ENCODE results near the gene MGMT.

DNA sequence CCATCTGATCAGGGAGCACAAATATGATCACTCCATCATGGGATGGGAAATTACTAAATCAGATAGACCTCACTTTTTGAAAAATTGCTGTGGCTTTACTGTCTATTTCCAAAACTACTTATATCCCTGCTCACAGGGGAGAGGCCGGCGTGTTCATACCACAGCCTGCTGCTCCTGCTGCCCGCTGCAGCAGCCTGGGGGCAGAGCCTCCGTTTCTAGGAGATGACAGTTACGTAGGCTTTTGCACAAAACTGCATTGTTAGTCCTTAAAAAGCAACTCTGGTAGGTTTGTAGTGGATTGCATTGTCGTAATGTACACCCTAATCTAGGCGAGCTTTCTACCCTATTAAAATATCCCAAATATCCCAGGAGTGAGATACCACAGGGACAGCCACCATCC, 293.4 kb downstream of the MGMT start:
- TF ChIP-seq, protein P1, sequence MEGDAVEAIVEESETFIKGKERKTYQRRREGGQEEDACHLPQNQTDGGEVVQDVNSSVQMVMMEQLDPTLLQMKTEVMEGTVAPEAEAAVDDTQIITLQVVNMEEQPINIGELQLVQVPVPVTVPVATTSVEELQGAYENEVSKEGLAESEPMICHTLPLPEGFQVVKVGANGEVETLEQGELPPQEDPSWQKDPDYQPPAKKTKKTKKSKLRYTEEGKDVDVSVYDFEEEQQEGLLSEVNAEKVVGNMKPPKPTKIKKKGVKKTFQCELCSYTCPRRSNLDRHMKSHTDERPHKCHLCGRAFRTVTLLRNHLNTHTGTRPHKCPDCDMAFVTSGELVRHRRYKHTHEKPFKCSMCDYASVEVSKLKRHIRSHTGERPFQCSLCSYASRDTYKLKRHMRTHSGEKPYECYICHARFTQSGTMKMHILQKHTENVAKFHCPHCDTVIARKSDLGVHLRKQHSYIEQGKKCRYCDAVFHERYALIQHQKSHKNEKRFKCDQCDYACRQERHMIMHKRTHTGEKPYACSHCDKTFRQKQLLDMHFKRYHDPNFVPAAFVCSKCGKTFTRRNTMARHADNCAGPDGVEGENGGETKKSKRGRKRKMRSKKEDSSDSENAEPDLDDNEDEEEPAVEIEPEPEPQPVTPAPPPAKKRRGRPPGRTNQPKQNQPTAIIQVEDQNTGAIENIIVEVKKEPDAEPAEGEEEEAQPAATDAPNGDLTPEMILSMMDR (IDR thresholded peaks at IDR 0.05): no peak
- TF ChIP-seq POLR2A (IDR thresholded peaks at IDR 0.05): no peak
